Common myeloid progenitor, CD34-positive (primary cell): Measurements from ENCODE around the gene FUT1.

ENCODE experiments used
- CTCF ChIA-PET: fragments of 350-600 bp; sonication (Branson Sonifier 250); formaldehyde crosslinking; loops from one replicate; lab custom pipeline; 2021; ENCODE audit warnings: antibody characterized with exemption; lab: Charles Lee
- POLR2A ChIA-PET: fragments of 350-600 bp; sonication (Branson Sonifier 250); formaldehyde crosslinking; loops from one replicate; lab custom pipeline; 2021; ENCODE audit warnings: antibody characterized with exemption; lab: Charles Lee
- DNase-seq, 3 donors: peaks; one replicate each; pipeline versions ENCODE4 v3.0.0 to v3.0.0-alpha.2; 2013
- H3K27ac ChIP-seq, 2 experiments: 1 replicate in 1 of 2; 2 replicates in 1 of 2; pipeline ENCODE4 v1.7.0; 2013; ENCODE audit warnings: inconsistent platforms in 2 of 2, low read length in 2 of 2, mild to moderate bottlenecking in 2 of 2, low read depth in 1 of 2, moderate library complexity in 1 of 2; ENCODE audit not compliant: severe bottlenecking in 2 of 2, insufficient read depth in 1 of 2, poor library complexity in 1 of 2
- H3K27me3 ChIP-seq, 5 experiments: replicated peaks in 2 of 5; 1 replicate in 3 of 5; 2 replicates in 2 of 5; pipeline versions ENCODE4 v1.6.1 to v1.7.0; 2013; ENCODE audit warnings: low read length in 4 of 5, mild to moderate bottlenecking in 2 of 5, moderate library complexity in 2 of 5, inconsistent platforms in 1 of 5; ENCODE audit not compliant: insufficient read depth in 5 of 5, control insufficient read depth in 4 of 5
- H3K36me3 ChIP-seq, 4 experiments: 1 replicate in 2 of 4; 2 replicates in 2 of 4; pipeline versions ENCODE4 v1.6.1 to v1.7.0; 2013; ENCODE audit warnings: low read length in 3 of 4, control low read depth in 1 of 4, mild to moderate bottlenecking in 1 of 4; ENCODE audit not compliant: control insufficient read depth in 4 of 4, insufficient read depth in 4 of 4
- H3K4me1 ChIP-seq, 4 experiments: 1 replicate in 3 of 4; 2 replicates in 1 of 4; pipeline versions ENCODE4 v1.6.1 to v1.7.1; 2013; ENCODE audit warnings: low read length in 3 of 4, mild to moderate bottlenecking in 3 of 4, control low read depth in 1 of 4, inconsistent platforms in 1 of 4, moderate library complexity in 1 of 4; ENCODE audit not compliant: control insufficient read depth in 4 of 4, insufficient read depth in 4 of 4; ENCODE audit errors: control extremely low read depth in 1 of 4
- H3K4me3 ChIP-seq, 7 experiments: 1 replicate in 4 of 7; 2 replicates in 3 of 7; pipeline versions ENCODE4 v1.5.1 to v1.7.0; 2013; ENCODE audit warnings: mild to moderate bottlenecking in 7 of 7, low read length in 6 of 7, moderate library complexity in 6 of 7, inconsistent platforms in 2 of 7, low read depth in 2 of 7, control low read depth in 1 of 7; ENCODE audit not compliant: insufficient read depth in 4 of 7, control insufficient read depth in 1 of 7; ENCODE audit errors: extremely low read depth in 1 of 7
- H3K9me3 ChIP-seq, 5 experiments: 1 replicate in 4 of 5; 2 replicates in 1 of 5; pipeline versions ENCODE4 v1.6.1 to v1.7.1; 2013; ENCODE audit warnings: low read length in 4 of 5, mild to moderate bottlenecking in 2 of 5, inconsistent platforms in 1 of 5, low read depth in 1 of 5, moderate library complexity in 1 of 5; ENCODE audit not compliant: control insufficient read depth in 4 of 5, insufficient read depth in 2 of 5; ENCODE audit errors: control extremely low read depth in 1 of 5
- WGBS: methylation state at CpG from one replicate; pipeline ENCODE4 v1.1.5; 2013; ENCODE audit not compliant: insufficient coverage; 5-methylcytosine and 5-hydroxymethylcytosine counted together

FUT1 gene

GRCh38 chr19:48724796-48725753 lies 27.4 kb downstream of the FUT1 start:
- H3K36me3 ChIP-seq, result no peaks in the 10 kb centered on the region
- peak overlapping the region in 3 of 7 experiments; percentile 14 to 38 (median 19) for H3K4me3 ChIP-seq
- DNase-seq, result peak; percentile 93 to 97 (median 96)
- H3K9me3 ChIP-seq, result peaks cover 0 to 3% (median 0%) of the 10 kb centered on the region in 5 experiments
- no peaks in the 10 kb centered on the region for H3K27me3 ChIP-seq
- peak overlapping the region in 1 of 2 experiments; percentile 73 for H3K27ac ChIP-seq
- H3K4me1 ChIP-seq, result peaks cover 0 to 28% (median 18%) of the 10 kb centered on the region in 4 experiments
- ChIA-PET POLR2A (interaction anchor here (0.6 to 1.4 kb wide), 4 partner anchors 11 to 404 kb away, joined by 3 to 6 read pairs (median 4); no protein-coding TSS in a partner anchor), CTCF (interaction anchor here (0.6 to 3.4 kb wide), 8 partner anchors 9 to 118 kb away, joined by 3 to 17 read pairs (median 4); partner anchors contain the start of gene RASIP1)
- WGBS, result 30% methylated on average over 4 of the region's 11 CpGs

GRCh38 chr19:48722196-48722708 lies 30.2 kb downstream of the FUT1 start:
- 89% methylated on average over 10 of the region's 11 CpGs for WGBS

GRCh38 chr19:48720613-48721296 lies 31.7 kb downstream of the FUT1 start:
- peak; percentile 96 to 98 (median 97) for DNase-seq
- Histone ChIP-seq H3K9me3 (no peaks in the 10 kb centered on the region), H3K36me3 (no peaks in the 10 kb centered on the region), H3K27me3 (no peaks in the 10 kb centered on the region), H3K27ac (peak overlapping the region; percentile 50 to 78), H3K4me1 (peaks cover 0 to 18% (median 10%) of the 10 kb centered on the region in 4 experiments), H3K4me3 (peak overlapping the region; percentile 50 to 87 (median 73))
- 6% methylated on average over 28 of the region's 42 CpGs for WGBS
- ChIA-PET POLR2A (interaction anchor here (0.7 to 0.9 kb wide), 2 partner anchors 18 to 20 kb away, joined by 3 read pairs; no protein-coding TSS in a partner anchor), CTCF (interaction anchor here (0.8 kb wide), 1 partner anchor 67 kb away, joined by 3 read pairs; no protein-coding TSS in a partner anchor)

More at GRCh38 chr19:48722196-48722708, 30.2 kb downstream of the FUT1 start:
- peaks cover 0 to 28% (median 18%) of the 10 kb centered on the region in 4 experiments for H3K4me1 ChIP-seq
- no peak overlapping the region for H3K27ac ChIP-seq
- no peak for DNase-seq
- CTCF ChIA-PET, result no interaction called here
- H3K9me3 ChIP-seq, result no peaks in the 10 kb centered on the region
- H3K36me3 ChIP-seq, result no peaks in the 10 kb centered on the region
- POLR2A ChIA-PET, result no interaction called here
- no peak overlapping the region for H3K4me3 ChIP-seq
- H3K27me3 ChIP-seq, result no peaks in the 10 kb centered on the region

- H3K36me3 ChIP-seq, result no peaks in the 10 kb centered on the region
- H3K4me3 ChIP-seq, result peak overlapping the region in 6 of 7 experiments; percentile 70 to 87 (median 75)
- POLR2A ChIA-PET, result interaction anchor here (0.7 to 0.9 kb wide), 2 partner anchors 19 to 21 kb away, joined by 3 read pairs; no protein-coding TSS in a partner anchor
- H3K27ac ChIP-seq, result no peak overlapping the region
- H3K4me1 ChIP-seq, result peaks cover 0 to 14% (median 8%) of the 10 kb centered on the region in 4 experiments
- 52% methylated on average over 11 of the region's 12 CpGs for WGBS
- no peaks in the 10 kb centered on the region for H3K9me3 ChIP-seq
- H3K27me3 ChIP-seq, result no peaks in the 10 kb centered on the region
- CTCF ChIA-PET, result interaction anchor here (0.8 kb wide), 1 partner anchor 68 kb away, joined by 3 read pairs; no protein-coding TSS in a partner anchor
- no peak for DNase-seq
Observed at GRCh38 chr19:48720251-48720612, 32.2 kb downstream of the FUT1 start.

- ChIA-PET CTCF (no interaction called here), POLR2A (no interaction called here)
- Histone ChIP-seq H3K9me3 (no peaks in the 10 kb centered on the region), H3K27ac (no peak within 1 kb of the TSS), H3K4me1 (peaks cover 0 to 17% (median 11%) of the 10 kb centered on the region in 4 experiments), H3K27me3 (no peaks in the 10 kb centered on the region), H3K36me3 (no peaks in the 10 kb centered on the region), H3K4me3 (peak within 1 kb of the TSS; percentile 50 to 87 (median 73))
- no peak for DNase-seq
- WGBS, result 89% methylated on average over 18 of the region's 33 CpGs
Observed at GRCh38 chr19:48719263-48720171, 32.9 kb downstream of the FUT1 start, which contains the start of gene MAMSTR. Gene MAMSTR (minus strand): TSS chr19:48719725. CDS start chr19:48719031, 694 bp downstream.

GRCh38 chr19:48718711-48719231 lies 33.7 kb downstream of the FUT1 start:
- Histone ChIP-seq H3K4me1 (peaks cover 0 to 17% (median 13%) of the 10 kb centered on the region in 4 experiments), H3K4me3 (no peak overlapping the region), H3K36me3 (no peaks in the 10 kb centered on the region), H3K27me3 (no peaks in the 10 kb centered on the region), H3K9me3 (no peaks in the 10 kb centered on the region), H3K27ac (no peak overlapping the region)
- CTCF ChIA-PET, result no interaction called here
- WGBS, result 96% methylated on average over 14 of the region's 15 CpGs
- POLR2A ChIA-PET, result no interaction called here
- no peak for DNase-seq
